ENCODE results near the gene IFNA2.
A peak's percentile ranks its signal among the peaks of the same experiment; 100 is the strongest.
"Not testable (repeated sequence)": the region's sequence is repeated elsewhere in the genome, so short reads cannot be mapped to it uniquely, and the experiment has no call there.

The IFNA2 gene

GRCh38 chr9:21402386-21403251 is 17.4 kb upstream of the IFNA2 start:
- Mint-ChIP-seq H3K27ac (no peak overlapping the region), H3K4me1 (ENCODE audit: low read depth) (peaks cover 4% of the 10 kb centered on the region), H3K9me3 (no peaks in the 10 kb centered on the region), H3K4me3 (peak overlapping the region; percentile 69), H3K27me3 (ENCODE audit: low read depth) (peaks cover 83% of the 10 kb centered on the region), H3K36me3 (ENCODE audit: low read depth) (no peaks in the 10 kb centered on the region)
- no peak for DNase-seq (ENCODE audit: low spot score)

GRCh38 chr9:21399956-21400355 is 14.8 kb upstream of the IFNA2 start:
- Mint-ChIP-seq H3K4me3 (no peak overlapping the region), H3K36me3 (ENCODE audit: low read depth) (no peaks in the 10 kb centered on the region), H3K27me3 (ENCODE audit: low read depth) (peaks cover 78% of the 10 kb centered on the region), H3K4me1 (ENCODE audit: low read depth) (peaks cover 9% of the 10 kb centered on the region), H3K27ac (no peak overlapping the region), H3K9me3 (no peaks in the 10 kb centered on the region)
- DNase-seq (ENCODE audit: low spot score) = no peak

GRCh38 chr9:21398955-21399489 is 13.8 kb upstream of the IFNA2 start:
- H3K9me3 Mint-ChIP-seq = no peaks in the 10 kb centered on the region
- H3K4me3 Mint-ChIP-seq = no peak overlapping the region
- H3K27me3 Mint-ChIP-seq (ENCODE audit: low read depth) = peaks cover 72% of the 10 kb centered on the region
- no peaks in the 10 kb centered on the region for H3K36me3 Mint-ChIP-seq (ENCODE audit: low read depth)
- DNase-seq (ENCODE audit: low spot score) = no peak
- peaks cover 9% of the 10 kb centered on the region for H3K4me1 Mint-ChIP-seq (ENCODE audit: low read depth)
- H3K27ac Mint-ChIP-seq = no peak overlapping the region

- Mint-ChIP-seq H3K4me3 (peak overlapping the region; percentile 79), H3K27ac (no peak overlapping the region), H3K27me3 (ENCODE audit: low read depth) (peaks cover 70% of the 10 kb centered on the region), H3K4me1 (ENCODE audit: low read depth) (peaks cover 5% of the 10 kb centered on the region), H3K9me3 (no peaks in the 10 kb centered on the region), H3K36me3 (ENCODE audit: low read depth) (no peaks in the 10 kb centered on the region)
- peak; percentile 39 for DNase-seq (ENCODE audit: low spot score)
Measured at GRCh38 chr9:21395778-21396717, 10.8 kb upstream of the IFNA2 start.

- Mint-ChIP-seq H3K4me3 (no peak overlapping the region), H3K27ac (no peak overlapping the region), H3K4me1 (ENCODE audit: low read depth) (peaks cover 5% of the 10 kb centered on the region), H3K27me3 (ENCODE audit: low read depth) (peaks cover 68% of the 10 kb centered on the region), H3K9me3 (no peaks in the 10 kb centered on the region), H3K36me3 (ENCODE audit: low read depth) (no peaks in the 10 kb centered on the region)
- no peak for DNase-seq (ENCODE audit: low spot score)
Measured at GRCh38 chr9:21392270-21392669, 7.1 kb upstream of the IFNA2 start.

- peak overlapping the region; percentile 3 for H3K4me3 Mint-ChIP-seq
Measured at GRCh38 chr9:21383627-21384026, 1.6 kb downstream of the IFNA2 start.

GRCh38 chr9:21381448-21382339 is 3.5 kb downstream of the IFNA2 start:
- DNase-seq (ENCODE audit: low spot score) = no peak
- Mint-ChIP-seq H3K9me3 (no peaks in the 10 kb centered on the region), H3K4me1 (ENCODE audit: low read depth) (peaks cover 21% of the 10 kb centered on the region), H3K27me3 (ENCODE audit: low read depth) (peaks cover 63% of the 10 kb centered on the region), H3K27ac (no peak overlapping the region), H3K4me3 (peak overlapping the region; percentile 32), H3K36me3 (ENCODE audit: low read depth) (no peaks in the 10 kb centered on the region)

More at GRCh38 chr9:21383627-21384026, 1.6 kb downstream of the IFNA2 start:
- Mint-ChIP-seq H3K27me3 (ENCODE audit: low read depth) (peaks cover 66% of the 10 kb centered on the region), H3K27ac (no peak overlapping the region), H3K4me1 (ENCODE audit: low read depth) (peaks cover 20% of the 10 kb centered on the region), H3K36me3 (ENCODE audit: low read depth) (no peaks in the 10 kb centered on the region), H3K9me3 (no peaks in the 10 kb centered on the region)
- DNase-seq (ENCODE audit: low spot score) = no peak

GRCh38 chr9:21371467-21371866 is 13.7 kb downstream of the IFNA2 start:
- H3K9me3 Mint-ChIP-seq; H3K27ac Mint-ChIP-seq; DNase-seq (ENCODE audit: low spot score); H3K4me1 Mint-ChIP-seq (ENCODE audit: low read depth); H3K36me3 Mint-ChIP-seq (ENCODE audit: low read depth); H3K4me3 Mint-ChIP-seq: not testable (repeated sequence)
- H3K27me3 Mint-ChIP-seq (ENCODE audit: low read depth) = peaks cover 38% of the 10 kb centered on the region

GRCh38 chr9:21367957-21368356 is 17.2 kb downstream of the IFNA2 start, which contains the start of gene IFNA13:
Gene IFNA13 (minus strand): TSS chr9:21368057. CDS start chr9:21368010, 47 bp downstream.
- Mint-ChIP-seq H3K36me3 (ENCODE audit: low read depth) (no peaks in the 10 kb centered on the region), H3K27me3 (ENCODE audit: low read depth) (peaks cover 44% of the 10 kb centered on the region), H3K4me1 (ENCODE audit: low read depth) (no peaks in the 10 kb centered on the region), H3K9me3 (no peaks in the 10 kb centered on the region), H3K27ac (no peak within 1 kb of the TSS), H3K4me3 (no peak within 1 kb of the TSS)
- no peak for DNase-seq (ENCODE audit: low spot score)

GRCh38 chr9:21367169-21367568 is 18.0 kb downstream of the IFNA2 start:
- DNase-seq (ENCODE audit: low spot score); H3K4me3 Mint-ChIP-seq; H3K36me3 Mint-ChIP-seq (ENCODE audit: low read depth); H3K9me3 Mint-ChIP-seq; H3K4me1 Mint-ChIP-seq (ENCODE audit: low read depth); H3K27ac Mint-ChIP-seq: not testable (repeated sequence)
- peaks cover 44% of the 10 kb centered on the region for H3K27me3 Mint-ChIP-seq (ENCODE audit: low read depth)

- Mint-ChIP-seq H3K36me3 (ENCODE audit: low read depth) (peaks cover 1% of the 10 kb centered on the region), H3K4me3 (no peak overlapping the region), H3K4me1 (ENCODE audit: low read depth) (peaks cover 12% of the 10 kb centered on the region), H3K9me3 (peaks cover 3% of the 10 kb centered on the region), H3K27me3 (ENCODE audit: low read depth) (peaks cover 17% of the 10 kb centered on the region), H3K27ac (no peak overlapping the region)
- no peak for DNase-seq (ENCODE audit: low spot score)
Measured at GRCh38 chr9:21362287-21362686, 22.9 kb downstream of the IFNA2 start.

- Mint-ChIP-seq H3K27ac (peak overlapping the region; percentile 88), H3K4me3 (peak overlapping the region; percentile 60), H3K27me3 (ENCODE audit: low read depth) (peaks cover 4% of the 10 kb centered on the region), H3K9me3 (peaks cover 16% of the 10 kb centered on the region), H3K36me3 (ENCODE audit: low read depth) (peaks cover 7% of the 10 kb centered on the region), H3K4me1 (ENCODE audit: low read depth) (peaks cover 15% of the 10 kb centered on the region)
- DNase-seq (ENCODE audit: low spot score) = peak; percentile 22
Measured at GRCh38 chr9:21357479-21358460, 27.4 kb downstream of the IFNA2 start.
